Mesenchymal stem cell (in vitro differentiated cells and primary cell): Measurements from ENCODE around the gene GFRA1.

ENCODE experiments used
- DNase-seq: peaks from one replicate; pipeline ENCODE4 v3.0.0-alpha.2; 2013
- H2AFZ ChIP-seq: one replicate; pipeline ENCODE4 v1.6.1; 2013; ENCODE audit warnings: low read depth, mild to moderate bottlenecking, control low read depth, inconsistent platforms, low read length, moderate library complexity
- H2AK5ac ChIP-seq: 2 replicates; pipeline ENCODE4 v1.6.1; 2013; ENCODE audit warnings: low read length, moderate library complexity, mild to moderate bottlenecking, inconsistent platforms; ENCODE audit not compliant: severe bottlenecking
- H2BK120ac ChIP-seq: one replicate; pipeline ENCODE4 v1.6.1; 2013; ENCODE audit warnings: low read depth, mild to moderate bottlenecking, inconsistent platforms, low read length, moderate library complexity
- H2BK12ac ChIP-seq, 2 experiments: one replicate each; pipeline ENCODE4 v1.6.1; 2013; ENCODE audit warnings: inconsistent platforms in 2 of 2, low read length in 2 of 2, mild to moderate bottlenecking in 2 of 2, moderate library complexity in 2 of 2, control low read depth in 1 of 2
- H2BK15ac ChIP-seq: one replicate; pipeline ENCODE4 v1.6.1; 2013; ENCODE audit warnings: mild to moderate bottlenecking, low read depth, inconsistent platforms; ENCODE audit not compliant: poor library complexity, severe bottlenecking
- H2BK5ac ChIP-seq: 2 replicates; pipeline ENCODE4 v1.6.1; 2013; ENCODE audit warnings: low read depth, mild to moderate bottlenecking, low read length, control low read depth, inconsistent platforms; ENCODE audit not compliant: poor library complexity, severe bottlenecking
- H3K14ac ChIP-seq, 2 experiments: one replicate each; pipeline ENCODE4 v1.6.1; 2013; ENCODE audit warnings: inconsistent platforms in 2 of 2, low read length in 2 of 2, control low read depth in 1 of 2, mild to moderate bottlenecking in 1 of 2, moderate library complexity in 1 of 2
- H3K18ac ChIP-seq, 2 experiments: one replicate each; pipeline ENCODE4 v1.6.1; 2013; ENCODE audit warnings: inconsistent platforms in 2 of 2, low read length in 2 of 2, control low read depth in 1 of 2, low read depth in 1 of 2, mild to moderate bottlenecking in 1 of 2
- H3K23ac ChIP-seq, 2 experiments: one replicate each; pipeline ENCODE4 v1.6.1; 2013; ENCODE audit warnings: inconsistent platforms in 2 of 2, low read length in 2 of 2, mild to moderate bottlenecking in 2 of 2, moderate library complexity in 2 of 2, control low read depth in 1 of 2
- H3K27ac ChIP-seq: 2 replicates; pipeline ENCODE4 v1.5.1; 2013; ENCODE audit warnings: mild to moderate bottlenecking, moderate library complexity, low read length, control low read depth, inconsistent platforms; ENCODE audit not compliant: poor library complexity, severe bottlenecking
- H3K27me3 ChIP-seq, 2 experiments: 2 replicates each; pipeline versions ENCODE4 v1.6.1 to v1.7.0; 2013; ENCODE audit warnings: low read length in 2 of 2, mild to moderate bottlenecking in 2 of 2, moderate library complexity in 2 of 2, control low read depth in 1 of 2, inconsistent platforms in 1 of 2; ENCODE audit not compliant: control insufficient read depth in 1 of 2, insufficient read depth in 1 of 2
- H3K36me3 ChIP-seq, 2 experiments: 2 replicates each; pipeline versions ENCODE4 v1.6.1 to v1.7.0; 2013; ENCODE audit warnings: low read length in 2 of 2, control low read depth in 1 of 2, inconsistent platforms in 1 of 2, low read depth in 1 of 2, mild to moderate bottlenecking in 1 of 2; ENCODE audit not compliant: insufficient read depth in 2 of 2, control insufficient read depth in 1 of 2
- H3K4ac ChIP-seq, 2 experiments: one replicate each; pipeline ENCODE4 v1.6.1; 2013; ENCODE audit warnings: inconsistent platforms in 2 of 2, low read length in 2 of 2, mild to moderate bottlenecking in 2 of 2, moderate library complexity in 2 of 2, control low read depth in 1 of 2, low read depth in 1 of 2
- H3K4me1 ChIP-seq: 2 replicates; pipeline ENCODE4 v1.6.1; 2013; ENCODE audit warnings: low read depth, low read length, control low read depth; ENCODE audit not compliant: control insufficient read depth, insufficient read depth
- H3K4me2 ChIP-seq: 2 replicates; pipeline ENCODE4 v1.6.1; 2013; ENCODE audit warnings: low read length, mild to moderate bottlenecking, inconsistent platforms; ENCODE audit not compliant: poor library complexity, severe bottlenecking
- H3K4me3 ChIP-seq, 2 experiments: 2 replicates each; pipeline versions ENCODE4 v1.5.1 to v1.7.0; 2013; ENCODE audit warnings: low read length in 2 of 2, mild to moderate bottlenecking in 2 of 2, control low read depth in 1 of 2, low read depth in 1 of 2; ENCODE audit not compliant: insufficient read depth in 1 of 2
- H3K79me1 ChIP-seq: replicated peaks from 2 replicates; pipeline ENCODE4 v1.6.1; 2013; ENCODE audit warnings: mild to moderate bottlenecking, control low read depth, low read length, inconsistent platforms; ENCODE audit not compliant: poor library complexity, severe bottlenecking
- H3K9ac ChIP-seq: 2 replicates; pipeline ENCODE4 v1.7.0; 2013; ENCODE audit warnings: mild to moderate bottlenecking, low read length, moderate library complexity
- H3K9me3 ChIP-seq: 2 replicates; pipeline ENCODE4 v1.7.0; 2013; ENCODE audit warnings: mild to moderate bottlenecking, low read length; ENCODE audit not compliant: control insufficient read depth
- H4K8ac ChIP-seq: one replicate; pipeline ENCODE4 v1.6.1; 2013; ENCODE audit warnings: inconsistent platforms, mild to moderate bottlenecking, low read length, moderate library complexity
- H4K91ac ChIP-seq: one replicate; pipeline ENCODE4 v1.6.1; 2013; ENCODE audit warnings: mild to moderate bottlenecking, low read length, inconsistent platforms
- WGBS: methylation state at CpG from one replicate; pipeline ENCODE4 v1.1.7; 2013; ENCODE audit warnings: mixed read lengths; 5-methylcytosine and 5-hydroxymethylcytosine counted together

Gene GFRA1

DNA sequence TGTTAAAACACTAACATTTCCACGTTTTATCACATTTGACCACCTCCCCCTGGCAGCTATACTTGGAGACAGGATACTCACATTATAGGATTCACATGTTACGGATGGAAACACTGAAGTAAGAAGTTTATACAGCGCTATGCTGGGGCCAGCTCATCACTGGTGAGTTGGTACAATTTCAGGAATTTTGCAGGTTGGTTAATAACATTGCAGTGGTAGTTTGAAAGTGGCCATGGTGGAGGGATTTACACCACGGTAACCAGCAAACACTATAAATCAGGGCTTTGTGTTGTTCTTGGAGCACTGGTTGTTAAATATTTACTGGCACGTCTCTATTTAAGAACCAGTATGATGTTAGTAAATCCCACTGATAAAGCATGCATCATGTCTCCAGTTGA is 174.0 kb downstream of the GFRA1 start:
- H3K4me1 ChIP-seq, result peaks cover 21% of the 10 kb centered on the region
- peak overlapping the region; percentile 76 for H2BK5ac ChIP-seq
- no peak overlapping the region for H3K23ac ChIP-seq
- H3K18ac ChIP-seq, result no peak overlapping the region
- peak overlapping the region in 1 of 2 experiments; percentile 2 for H3K4me3 ChIP-seq
- peak overlapping the region; percentile 98 for H3K27ac ChIP-seq
- H4K8ac ChIP-seq, result no peak overlapping the region
- no peak overlapping the region for H2BK15ac ChIP-seq
- peak overlapping the region; percentile 2 for H3K9ac ChIP-seq
- peak overlapping the region; percentile 6 for H2AK5ac ChIP-seq
- peak; percentile 5 for DNase-seq
- H3K9me3 ChIP-seq, result no peaks in the 10 kb centered on the region
- H3K79me1 ChIP-seq, result peaks cover 7% of the 10 kb centered on the region
- H3K14ac ChIP-seq, result no peak overlapping the region
- H2BK120ac ChIP-seq, result no peak overlapping the region
- H2BK12ac ChIP-seq, result no peak overlapping the region
- peak overlapping the region; percentile 24 for H3K4me2 ChIP-seq
- no peak overlapping the region for H2AFZ ChIP-seq
- no peaks in the 10 kb centered on the region for H3K36me3 ChIP-seq
- no peak overlapping the region for H4K91ac ChIP-seq
- H3K27me3 ChIP-seq, result no peaks in the 10 kb centered on the region
- no peak overlapping the region for H3K4ac ChIP-seq
- 89% methylated on average over 3 of the region's 5 CpGs for WGBS

DNA sequence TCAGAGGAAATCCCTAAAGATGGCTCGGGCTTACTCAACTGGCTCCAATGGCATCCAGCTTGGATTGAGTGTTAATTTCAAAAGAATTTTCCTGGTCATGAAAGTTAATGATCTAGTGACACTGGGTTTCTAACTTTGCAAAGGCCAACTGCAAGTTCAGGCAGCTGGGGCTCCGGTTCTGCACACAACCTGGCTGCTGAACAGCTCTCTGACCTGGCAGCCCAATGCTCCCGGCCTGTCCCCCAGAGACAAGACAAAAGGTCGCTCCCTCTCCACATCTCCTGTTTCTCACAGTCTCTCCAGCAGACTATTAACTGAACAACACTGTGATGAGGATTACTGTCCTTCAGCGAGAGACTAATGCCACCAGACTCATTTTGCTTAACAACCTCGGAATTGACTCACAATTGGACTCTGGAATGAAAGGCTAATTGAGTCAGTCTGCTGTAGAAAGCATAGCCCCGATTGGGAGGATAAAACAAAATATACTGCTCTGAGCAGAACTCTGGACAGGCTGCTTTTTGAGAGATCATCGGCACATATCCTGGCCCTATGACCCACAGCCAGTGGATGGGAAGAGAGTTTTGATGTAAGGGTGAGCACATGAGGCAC is 174.5 kb downstream of the GFRA1 start:
- Histone ChIP-seq H3K4me1 (peaks cover 18% of the 10 kb centered on the region), H2AK5ac (peak overlapping the region; percentile 6), H3K4me3 (peak overlapping the region in 1 of 2 experiments; percentile 2), H3K4me2 (peak overlapping the region; percentile 3), H4K91ac (no peak overlapping the region), H2BK15ac (no peak overlapping the region), H3K9ac (peak overlapping the region; percentile 2), H3K27ac (peak overlapping the region; percentile 98), H2BK120ac (no peak overlapping the region), H3K79me1 (peaks cover 9% of the 10 kb centered on the region), H3K18ac (no peak overlapping the region), H3K4ac (no peak overlapping the region), H2AFZ (no peak overlapping the region), H3K27me3 (no peaks in the 10 kb centered on the region), H3K9me3 (no peaks in the 10 kb centered on the region), H2BK5ac (peak overlapping the region; percentile 95), H3K14ac (no peak overlapping the region), H2BK12ac (no peak overlapping the region), H4K8ac (no peak overlapping the region), H3K23ac (no peak overlapping the region), H3K36me3 (peaks cover 0 to 1% of the 10 kb centered on the region in 2 experiments)
- 71% methylated on average over 8 of the region's 8 CpGs for WGBS
- DNase-seq, result no peak

DNA sequence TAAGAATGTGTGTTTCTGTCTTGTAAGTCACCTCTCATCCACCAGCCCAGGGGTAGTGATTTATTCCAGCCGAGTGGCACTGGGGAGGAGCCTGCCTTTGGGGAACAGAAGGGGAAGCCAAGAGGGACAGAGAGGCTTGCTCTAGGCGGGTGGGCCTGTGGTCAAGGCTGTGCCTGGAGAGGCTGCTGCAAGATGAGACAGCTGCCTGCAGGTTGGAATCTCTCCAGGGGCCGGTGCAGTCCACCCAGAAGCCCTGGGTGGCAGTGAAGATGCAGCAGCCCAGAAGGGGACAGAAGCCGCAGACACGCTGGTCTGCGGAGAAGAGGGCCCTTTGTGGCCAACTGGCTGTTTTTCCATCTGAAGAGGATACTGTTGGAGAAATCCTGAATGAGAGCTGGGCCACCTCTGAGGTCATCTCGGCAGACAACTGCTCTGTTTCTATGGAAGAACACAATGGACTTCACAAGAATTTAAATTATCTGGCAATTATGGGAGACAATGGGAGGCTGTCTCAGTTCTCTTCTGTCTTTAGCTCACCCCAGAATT is 175.7 kb downstream of the GFRA1 start:
- no peak for DNase-seq
- no peak overlapping the region for H4K8ac ChIP-seq

DNA sequence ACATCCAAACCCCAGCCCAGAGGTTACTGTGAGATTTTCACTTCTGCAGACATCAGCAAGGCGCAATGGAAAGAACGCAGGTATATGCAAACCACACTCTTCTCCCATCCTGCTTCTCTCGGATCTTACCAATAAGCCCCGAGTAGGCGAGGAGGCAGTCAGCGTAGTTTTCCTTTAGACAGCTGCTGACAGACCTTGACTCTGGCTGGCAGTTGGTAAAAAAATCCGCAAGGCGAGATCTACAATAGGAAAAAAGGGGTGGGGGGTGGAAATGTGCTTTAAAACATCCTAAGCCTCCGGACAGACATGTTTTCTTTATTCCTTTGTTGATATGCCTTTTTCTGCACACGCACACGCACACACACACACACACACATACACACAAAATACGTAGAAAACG is 176.5 kb downstream of the GFRA1 start:
- Histone ChIP-seq H2AFZ (no peak overlapping the region), H3K4ac (no peak overlapping the region), H3K4me2 (no peak overlapping the region), H3K9ac (no peak overlapping the region), H4K91ac (no peak overlapping the region), H2BK12ac (no peak overlapping the region), H3K27me3 (no peaks in the 10 kb centered on the region), H2BK120ac (no peak overlapping the region), H3K18ac (no peak overlapping the region), H3K4me3 (no peak overlapping the region), H4K8ac (no peak overlapping the region), H3K9me3 (no peaks in the 10 kb centered on the region), H3K79me1 (peaks cover 10% of the 10 kb centered on the region), H2AK5ac (no peak overlapping the region), H2BK15ac (no peak overlapping the region), H3K4me1 (peaks cover 18% of the 10 kb centered on the region), H3K36me3 (peaks cover 0 to 13% of the 10 kb centered on the region in 2 experiments), H2BK5ac (peak overlapping the region; percentile 32), H3K27ac (peak overlapping the region; percentile 11), H3K23ac (no peak overlapping the region), H3K14ac (no peak overlapping the region)
- DNase-seq, result no peak
- WGBS, result 86% methylated on average over 11 of the region's 13 CpGs

More for the DNA sequence above, 175.7 kb downstream of the GFRA1 start:
- no peaks in the 10 kb centered on the region for H3K27me3 ChIP-seq
- no peak overlapping the region for H3K14ac ChIP-seq
- no peak overlapping the region for H3K18ac ChIP-seq
- WGBS, result 72% methylated on average over 7 of the region's 7 CpGs
- peaks cover 18% of the 10 kb centered on the region for H3K4me1 ChIP-seq
- H3K4ac ChIP-seq, result no peak overlapping the region
- peak overlapping the region; percentile 98 for H2AK5ac ChIP-seq
- H2BK5ac ChIP-seq, result peak overlapping the region; percentile 95
- no peak overlapping the region for H2AFZ ChIP-seq
- H3K9ac ChIP-seq, result no peak overlapping the region
- no peak overlapping the region for H3K4me3 ChIP-seq
- H3K79me1 ChIP-seq, result peaks cover 10% of the 10 kb centered on the region
- no peak overlapping the region for H2BK12ac ChIP-seq
- no peaks in the 10 kb centered on the region for H3K9me3 ChIP-seq
- no peak overlapping the region for H4K91ac ChIP-seq
- peaks cover 0 to 12% of the 10 kb centered on the region in 2 experiments for H3K36me3 ChIP-seq
- H3K23ac ChIP-seq, result no peak overlapping the region
- no peak overlapping the region for H2BK15ac ChIP-seq
- no peak overlapping the region for H3K4me2 ChIP-seq
- H3K27ac ChIP-seq, result peak overlapping the region; percentile 98
- H2BK120ac ChIP-seq, result no peak overlapping the region
